Measurements from ENCODE around the gene C6orf52.
"Not testable (repeated sequence)": the region's sequence is repeated elsewhere in the genome, so short reads cannot be mapped to it uniquely, and the experiment has no call there.

C6orf52 gene

GRCh38 chr6:10695086-10695657, 756 bp upstream of the C6orf52 start:
- DNase-seq = peak; percentile 34

GRCh38 chr6:10692965-10693538, 1.4 kb downstream of the C6orf52 start:
- DNase-seq = no peak

DNA sequence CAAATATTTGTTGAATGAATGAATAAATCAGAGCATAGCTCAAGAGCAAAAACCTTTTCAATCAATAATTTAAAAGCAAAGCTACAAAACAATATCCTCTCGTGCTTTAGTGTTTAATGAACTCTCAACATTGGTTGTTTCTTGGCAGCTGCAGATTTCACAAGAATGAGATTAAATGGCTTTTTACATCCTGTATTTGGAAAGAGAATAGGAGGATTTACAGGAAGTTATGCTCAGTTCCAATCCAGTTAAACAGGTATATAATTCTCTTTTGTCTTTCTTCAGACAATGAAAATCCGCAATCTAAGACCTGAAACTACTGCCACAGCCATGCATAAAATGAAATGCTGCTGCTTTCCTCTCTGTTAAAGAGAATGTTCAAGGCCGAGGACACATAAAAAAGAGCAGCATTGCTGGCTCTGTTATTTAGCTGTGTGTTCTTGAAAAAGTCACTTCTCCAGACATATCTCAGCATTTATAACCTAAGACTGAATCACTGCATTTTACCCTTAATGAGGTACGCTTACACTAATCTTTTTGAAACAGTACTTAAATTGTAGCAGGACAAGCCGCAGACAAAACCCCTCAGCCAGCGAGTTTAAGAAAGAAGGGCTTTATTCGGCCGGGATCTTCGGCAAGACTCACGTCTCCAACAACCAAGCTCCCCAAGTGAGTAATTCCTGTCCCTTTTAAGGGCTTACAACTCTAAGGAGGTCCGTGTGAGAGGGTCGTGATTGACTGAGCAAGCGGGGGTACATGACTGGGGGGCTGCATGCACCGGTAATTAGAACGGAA, 3.6 kb downstream of the C6orf52 start:
- DNase-seq = peak; percentile 73

GRCh38 chr6:10687582-10687981, 6.8 kb downstream of the C6orf52 start:
- no peak for DNase-seq

DNA sequence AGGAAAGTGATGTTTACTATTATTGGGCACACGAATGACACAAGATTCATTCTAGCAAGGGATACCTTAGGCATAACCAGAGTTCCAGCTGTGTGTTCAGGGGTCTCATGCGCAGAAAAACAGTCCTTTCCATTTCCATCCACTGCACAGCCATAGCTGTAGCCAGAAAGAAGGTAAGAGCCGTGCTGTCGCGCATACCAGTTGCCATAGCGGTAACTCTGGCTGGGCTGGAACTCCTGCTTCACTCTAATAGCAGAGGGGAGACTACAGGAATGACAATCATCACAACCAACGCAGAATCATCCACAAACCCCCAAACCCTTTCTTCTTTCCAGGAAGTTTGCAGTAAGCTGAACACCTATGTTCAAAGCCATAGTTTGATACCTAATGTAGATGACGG, 7.5 kb downstream of the C6orf52 start:
- no peak for DNase-seq

- no peak for DNase-seq
Measured at GRCh38 chr6:10685092-10685915, 9.1 kb downstream of the C6orf52 start.

GRCh38 chr6:10684618-10685017, 9.8 kb downstream of the C6orf52 start:
- no peak for DNase-seq

- DNase-seq = no peak
Measured at GRCh38 chr6:10682355-10682988, 11.9 kb downstream of the C6orf52 start.

- no peak for DNase-seq
Measured at GRCh38 chr6:10681795-10682194, 12.6 kb downstream of the C6orf52 start.

- no peak for DNase-seq
Measured at GRCh38 chr6:10678456-10678855, 16.0 kb downstream of the C6orf52 start.

- no peak for DNase-seq
Measured at GRCh38 chr6:10676403-10676802, 18.0 kb downstream of the C6orf52 start.

DNA sequence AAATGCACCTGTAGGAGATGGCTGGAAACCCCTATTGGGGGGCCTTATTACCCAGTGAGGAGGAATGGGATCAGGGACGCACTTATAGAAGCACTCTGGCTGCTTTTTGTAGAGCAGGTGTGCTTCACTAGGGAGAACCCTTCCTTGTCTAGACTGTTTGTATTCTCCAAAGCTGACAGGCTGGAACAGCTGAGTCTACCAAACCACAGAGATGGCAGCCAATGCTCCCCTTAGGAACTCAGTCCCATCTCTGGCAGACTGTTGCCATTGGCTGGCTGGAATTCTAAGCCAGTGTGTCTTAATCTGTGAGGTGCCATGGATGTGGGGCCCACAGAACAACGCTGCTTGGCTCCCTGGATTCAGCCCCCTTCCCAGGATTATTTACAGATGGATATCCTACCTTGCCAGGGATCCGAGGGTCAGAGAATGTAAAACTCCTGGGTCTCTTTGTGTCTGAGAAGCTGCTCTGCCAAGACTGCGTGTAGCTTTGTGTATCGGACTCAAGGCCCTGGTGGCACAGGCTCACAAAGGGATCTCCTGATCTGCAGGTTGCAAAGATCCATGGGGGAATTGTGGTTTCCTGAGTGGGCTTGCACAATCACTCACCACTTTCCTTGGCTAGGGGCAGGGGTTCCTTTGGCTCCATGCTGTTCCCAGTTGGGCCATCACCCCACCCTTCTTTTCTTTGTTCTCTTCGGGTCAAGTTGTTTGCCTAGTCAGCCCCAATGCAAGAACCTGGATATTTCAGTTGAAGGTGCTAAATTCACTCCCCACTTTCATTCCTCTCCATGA, 26.1 kb downstream of the C6orf52 start:
- DNase-seq = no peak

GRCh38 chr6:10665595-10665994, 28.8 kb downstream of the C6orf52 start:
- not testable (repeated sequence) for DNase-seq

- no peak for DNase-seq
Measured at GRCh38 chr6:10662742-10663141, 31.7 kb downstream of the C6orf52 start.

DNA sequence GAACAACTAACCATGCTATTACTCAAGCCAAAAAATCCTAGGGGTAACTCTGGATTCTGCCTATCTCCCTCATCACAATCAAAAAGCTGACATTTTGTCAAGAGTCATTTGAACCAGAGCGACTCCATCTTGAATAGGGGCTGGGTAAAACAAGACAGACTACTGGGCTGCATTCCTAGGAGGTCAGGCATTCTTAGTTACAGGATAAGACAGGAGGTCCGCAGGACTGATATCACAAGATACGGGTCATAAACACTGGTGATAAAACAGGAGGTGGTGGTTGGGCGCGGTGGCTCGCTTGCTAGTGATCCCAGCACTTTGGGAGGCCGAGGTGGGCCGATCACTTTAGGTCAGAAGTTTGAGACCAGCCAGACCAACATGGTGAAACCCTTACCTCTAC, 32.2 kb downstream of the C6orf52 start:
- DNase-seq = no peak

DNA sequence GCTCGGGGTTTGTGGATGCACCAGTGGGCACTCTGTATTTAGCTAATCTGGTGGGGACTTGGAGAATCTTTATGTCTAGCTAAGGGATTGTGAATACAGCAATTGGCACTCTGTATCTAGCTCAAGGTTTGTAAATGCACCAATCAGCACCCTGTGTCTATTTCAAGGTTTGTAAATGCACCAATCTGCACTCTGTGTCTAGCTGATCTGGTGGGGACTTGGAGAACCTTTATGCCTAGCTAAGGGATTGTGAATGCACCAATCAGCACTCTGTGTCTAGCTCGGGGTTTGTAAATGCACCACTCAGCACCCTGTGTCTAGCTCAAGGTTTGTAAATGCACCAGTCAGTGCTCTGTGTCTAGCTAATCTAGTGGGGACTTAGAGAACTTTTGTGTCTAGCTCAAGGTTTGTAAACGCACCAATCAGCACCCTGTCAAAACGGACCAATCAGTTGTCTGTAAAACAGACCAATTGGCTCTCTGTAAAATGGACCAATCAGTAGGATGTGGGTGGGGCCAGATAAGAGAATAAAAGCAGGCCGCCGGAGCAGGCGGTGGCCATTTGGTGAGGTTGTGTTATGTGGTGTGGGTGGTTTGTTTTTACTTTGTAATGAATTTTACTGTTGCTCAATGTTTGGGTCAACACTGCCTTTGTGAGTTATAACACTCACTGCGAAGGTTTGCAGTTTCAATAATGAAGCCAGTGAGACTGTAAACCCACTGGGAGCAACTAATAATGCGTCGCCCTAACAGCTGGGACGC, 33.8 kb downstream of the C6orf52 start:
- DNase-seq = not testable (repeated sequence)

GRCh38 chr6:10659699-10660348, 34.6 kb downstream of the C6orf52 start:
- DNase-seq = no peak

- no peak for DNase-seq
Measured at GRCh38 chr6:10658910-10659698, 35.3 kb downstream of the C6orf52 start.

GRCh38 chr6:10655508-10656055, 38.8 kb downstream of the C6orf52 start:
- DNase-seq = no peak

DNA sequence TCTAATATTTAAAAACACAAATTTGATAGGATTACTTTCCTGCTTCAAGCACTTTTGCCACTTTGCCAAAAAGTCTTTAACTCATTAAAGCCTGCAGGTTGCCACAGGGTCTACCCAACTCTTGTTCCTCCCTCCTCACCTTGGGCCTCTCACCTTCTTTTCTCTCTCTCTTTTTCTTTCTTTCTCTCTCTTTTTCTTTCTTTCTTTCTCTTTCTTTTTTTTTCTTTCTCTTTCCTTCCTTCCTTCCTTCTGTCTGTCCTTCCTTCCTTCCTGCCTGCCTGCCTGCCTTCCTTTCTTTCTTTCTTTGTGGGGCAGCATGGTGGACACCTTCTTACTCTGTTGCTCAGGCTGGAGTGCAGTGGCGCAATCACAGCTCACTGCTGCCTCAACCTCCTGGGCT, 50.2 kb downstream of the C6orf52 start:
- no peak for DNase-seq
